EL (cell line): Measurements from ENCODE around the gene ASPG.

Experiments used
- DNase-seq: peaks from one replicate; pipeline ENCODE4 v3.0.0-alpha.2; 2016

The ASPG gene

GRCh38 chr14:104107101-104107581 is 21.6 kb downstream of the ASPG start:
- DNase-seq, result no peak

GRCh38 chr14:104107611-104108569 is 22.4 kb downstream of the ASPG start:
- no peak for DNase-seq

GRCh38 chr14:104108570-104109541 is 23.4 kb downstream of the ASPG start:
- no peak for DNase-seq

- no peak for DNase-seq
Observed at GRCh38 chr14:104109731-104110361, 24.3 kb downstream of the ASPG start.

- DNase-seq, result no peak
Observed at GRCh38 chr14:104110491-104111209, 25.1 kb downstream of the ASPG start.

- DNase-seq, result no peak
Observed at GRCh38 chr14:104111301-104112112, 26.0 kb downstream of the ASPG start.

- DNase-seq, result no peak
Observed at GRCh38 chr14:104112113-104112505, 26.6 kb downstream of the ASPG start.

- no peak for DNase-seq
Observed at GRCh38 chr14:104112609-104113571, 27.4 kb downstream of the ASPG start.

- no peak for DNase-seq
Observed at GRCh38 chr14:104113631-104114420, 28.3 kb downstream of the ASPG start.

- no peak for DNase-seq
Observed at GRCh38 chr14:104114421-104115130, 29.1 kb downstream of the ASPG start.

GRCh38 chr14:104115131-104115600 is 29.7 kb downstream of the ASPG start:
- no peak for DNase-seq

- no peak for DNase-seq
Observed at GRCh38 chr14:104115691-104116287, 30.3 kb downstream of the ASPG start.

- no peak for DNase-seq
Observed at GRCh38 chr14:104116288-104116755, 30.8 kb downstream of the ASPG start.

GRCh38 chr14:104116756-104117340 is 31.3 kb downstream of the ASPG start:
- DNase-seq, result no peak

GRCh38 chr14:104117341-104118005 is 32.0 kb downstream of the ASPG start:
- no peak for DNase-seq

- DNase-seq, result no peak
Observed at GRCh38 chr14:104118006-104118844, 32.7 kb downstream of the ASPG start.
